LNCAP (cell line): ENCODE measurements around the gene FIZ1.

Source experiments
- TF ChIP-seq, protein P1 (sequence below): fragments of 450-650 bp; IDR thresholded peaks from 2 replicates; pipeline ENCODE4 v1.5.1; 2017; ENCODE audit warnings: mild to moderate bottlenecking

The FIZ1 gene

DNA sequence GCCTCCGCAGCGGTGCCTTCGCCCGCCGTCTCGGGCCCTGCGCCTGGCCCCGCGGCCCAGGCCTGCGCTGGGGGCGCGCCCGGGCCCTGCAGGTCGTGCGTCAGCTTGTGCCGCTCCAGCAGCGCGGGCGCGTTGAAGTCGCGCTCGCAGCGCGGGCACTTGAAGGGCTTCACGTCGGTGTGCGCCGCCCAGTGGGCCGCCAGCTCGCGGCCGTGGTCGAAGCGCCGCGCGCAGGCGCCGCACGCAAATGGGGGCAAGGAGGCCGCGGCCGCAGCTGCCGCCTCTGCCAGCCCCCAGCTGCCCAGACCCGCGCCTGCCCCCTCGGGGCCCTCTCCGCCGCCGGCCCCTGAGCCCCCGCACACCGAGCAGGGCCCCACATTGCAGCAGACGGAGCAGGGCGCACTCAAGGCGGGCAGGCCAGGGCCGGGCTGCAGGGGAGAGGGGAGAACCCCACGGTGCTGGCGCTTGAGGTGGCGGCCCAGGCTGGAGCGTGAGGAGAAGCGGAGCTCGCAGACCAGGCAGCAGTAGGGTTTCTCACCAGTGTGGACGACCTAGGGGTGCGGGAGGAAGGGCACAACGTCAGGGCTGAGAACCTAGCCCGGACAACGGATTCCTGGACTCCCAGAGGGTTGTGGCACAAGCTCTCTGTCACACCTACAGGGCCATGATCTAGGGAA lies 6.1 kb downstream of the FIZ1 start:
- TF ChIP-seq, protein P1, sequence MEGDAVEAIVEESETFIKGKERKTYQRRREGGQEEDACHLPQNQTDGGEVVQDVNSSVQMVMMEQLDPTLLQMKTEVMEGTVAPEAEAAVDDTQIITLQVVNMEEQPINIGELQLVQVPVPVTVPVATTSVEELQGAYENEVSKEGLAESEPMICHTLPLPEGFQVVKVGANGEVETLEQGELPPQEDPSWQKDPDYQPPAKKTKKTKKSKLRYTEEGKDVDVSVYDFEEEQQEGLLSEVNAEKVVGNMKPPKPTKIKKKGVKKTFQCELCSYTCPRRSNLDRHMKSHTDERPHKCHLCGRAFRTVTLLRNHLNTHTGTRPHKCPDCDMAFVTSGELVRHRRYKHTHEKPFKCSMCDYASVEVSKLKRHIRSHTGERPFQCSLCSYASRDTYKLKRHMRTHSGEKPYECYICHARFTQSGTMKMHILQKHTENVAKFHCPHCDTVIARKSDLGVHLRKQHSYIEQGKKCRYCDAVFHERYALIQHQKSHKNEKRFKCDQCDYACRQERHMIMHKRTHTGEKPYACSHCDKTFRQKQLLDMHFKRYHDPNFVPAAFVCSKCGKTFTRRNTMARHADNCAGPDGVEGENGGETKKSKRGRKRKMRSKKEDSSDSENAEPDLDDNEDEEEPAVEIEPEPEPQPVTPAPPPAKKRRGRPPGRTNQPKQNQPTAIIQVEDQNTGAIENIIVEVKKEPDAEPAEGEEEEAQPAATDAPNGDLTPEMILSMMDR, result no peak

DNA sequence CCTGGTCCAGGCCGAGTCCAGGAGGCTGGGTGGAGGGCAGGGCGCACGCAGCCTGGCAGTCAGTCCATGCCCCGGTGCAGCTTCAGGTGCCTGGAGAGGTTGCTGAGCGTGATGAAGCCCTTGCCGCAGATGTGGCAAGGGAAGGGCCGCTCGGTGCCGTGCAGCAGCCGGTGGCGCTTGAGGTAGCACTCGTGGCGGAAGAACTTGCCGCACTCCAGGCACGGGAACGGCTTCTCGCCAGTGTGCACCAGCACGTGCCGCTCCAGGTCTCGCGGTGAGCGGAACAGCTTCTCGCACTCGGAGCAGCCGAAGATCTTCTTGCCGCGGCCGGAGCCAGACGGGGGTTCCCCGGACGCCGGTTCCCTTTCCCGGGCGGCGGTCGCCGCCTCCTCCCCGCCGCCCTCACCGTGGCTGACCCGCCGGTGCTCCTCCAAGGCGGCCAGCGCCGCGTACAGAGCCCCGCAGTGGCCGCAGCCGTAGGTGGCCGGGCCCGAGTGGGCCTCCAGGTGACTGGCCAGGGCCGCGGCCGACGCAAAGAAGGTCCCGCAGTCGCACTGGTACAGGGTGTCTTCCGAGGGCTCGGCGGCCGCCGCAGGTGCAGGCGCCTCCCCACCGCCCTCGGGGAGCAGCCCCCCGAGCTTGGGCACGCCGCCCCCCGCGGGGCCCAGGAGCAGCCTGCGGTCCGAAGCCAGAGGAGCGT lies 6.8 kb downstream of the FIZ1 start:
- TF ChIP-seq, protein P1, result no peak

DNA sequence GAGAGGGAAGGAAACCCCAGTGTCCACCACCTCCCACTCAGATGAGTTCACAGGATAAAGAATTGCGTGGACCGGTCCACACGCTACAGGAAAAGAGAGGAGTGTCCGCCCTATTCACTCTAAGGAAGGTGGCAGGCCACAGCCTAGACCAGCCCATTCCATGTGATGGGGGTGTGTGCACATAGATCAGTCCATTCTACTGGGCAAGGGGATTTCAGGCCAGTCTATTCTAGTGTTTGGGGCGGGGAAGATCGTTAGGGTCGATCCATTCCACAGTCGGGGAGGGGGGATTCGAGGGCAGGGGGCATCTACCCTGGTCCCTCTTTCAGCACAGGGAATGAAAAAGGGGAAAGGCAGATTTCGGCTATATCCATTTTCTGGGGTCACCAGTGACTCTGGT lies 7.8 kb downstream of the FIZ1 start:
- TF ChIP-seq, protein P1, result no peak

DNA sequence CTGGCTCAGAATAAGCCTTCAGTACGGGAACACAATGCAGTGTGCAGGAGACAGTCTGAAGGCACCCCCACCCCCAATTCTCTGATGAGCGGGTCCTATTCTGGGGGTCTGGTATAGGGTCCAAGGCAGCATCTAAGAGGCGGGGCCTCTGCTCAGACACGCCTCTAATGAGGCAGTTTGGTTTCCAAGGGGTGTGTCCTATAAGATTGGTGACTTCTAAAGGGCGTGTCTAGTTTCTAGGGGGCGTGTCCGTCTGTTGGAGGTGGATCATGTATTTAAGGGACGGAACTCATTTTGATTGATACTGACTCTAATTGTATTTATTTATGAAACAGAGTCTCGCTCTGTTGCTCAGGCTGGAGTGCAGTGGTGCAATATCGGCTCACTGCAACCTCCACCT lies 8.7 kb downstream of the FIZ1 start:
- TF ChIP-seq, protein P1, result no peak

DNA sequence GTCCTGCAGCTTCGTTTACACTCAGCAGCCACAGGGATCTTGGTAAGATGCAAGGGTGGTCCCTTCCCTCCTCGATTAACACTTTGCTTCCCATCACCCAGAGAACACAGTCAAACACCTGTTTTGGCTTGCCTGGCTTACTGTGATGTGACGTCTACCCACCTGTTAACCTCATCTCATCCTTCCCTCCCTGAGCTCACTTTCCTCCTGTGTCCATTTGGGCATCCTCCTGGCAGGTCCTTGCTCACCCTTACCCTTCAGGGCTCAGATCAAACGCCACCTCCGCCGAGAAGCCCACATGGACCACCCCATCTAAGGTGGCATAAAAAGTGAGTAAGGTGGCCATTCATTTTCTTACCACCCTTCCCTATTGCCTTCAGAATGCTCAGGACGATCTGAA lies 9.2 kb downstream of the FIZ1 start:
- TF ChIP-seq, protein P1, result no peak

DNA sequence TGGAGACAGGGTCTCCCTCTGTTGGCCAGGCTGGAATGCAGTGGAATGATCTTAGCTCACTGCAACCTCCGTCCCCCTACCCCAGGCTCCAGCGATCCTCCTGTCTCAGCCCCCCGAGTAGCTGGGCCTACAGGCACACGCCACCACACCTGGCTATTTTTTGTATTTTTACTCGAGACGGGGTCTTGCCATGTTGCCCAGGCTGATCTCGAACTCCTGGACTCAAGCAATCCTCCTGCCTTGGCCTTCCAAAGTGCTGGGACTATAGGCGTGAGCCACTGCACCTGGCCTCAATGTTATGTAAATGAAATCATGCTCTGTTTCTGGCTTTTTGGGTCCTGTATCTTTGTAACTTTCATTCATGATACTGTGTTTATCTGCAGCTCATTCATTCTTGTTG lies 10.6 kb downstream of the FIZ1 start:
- TF ChIP-seq, protein P1, result no peak

DNA sequence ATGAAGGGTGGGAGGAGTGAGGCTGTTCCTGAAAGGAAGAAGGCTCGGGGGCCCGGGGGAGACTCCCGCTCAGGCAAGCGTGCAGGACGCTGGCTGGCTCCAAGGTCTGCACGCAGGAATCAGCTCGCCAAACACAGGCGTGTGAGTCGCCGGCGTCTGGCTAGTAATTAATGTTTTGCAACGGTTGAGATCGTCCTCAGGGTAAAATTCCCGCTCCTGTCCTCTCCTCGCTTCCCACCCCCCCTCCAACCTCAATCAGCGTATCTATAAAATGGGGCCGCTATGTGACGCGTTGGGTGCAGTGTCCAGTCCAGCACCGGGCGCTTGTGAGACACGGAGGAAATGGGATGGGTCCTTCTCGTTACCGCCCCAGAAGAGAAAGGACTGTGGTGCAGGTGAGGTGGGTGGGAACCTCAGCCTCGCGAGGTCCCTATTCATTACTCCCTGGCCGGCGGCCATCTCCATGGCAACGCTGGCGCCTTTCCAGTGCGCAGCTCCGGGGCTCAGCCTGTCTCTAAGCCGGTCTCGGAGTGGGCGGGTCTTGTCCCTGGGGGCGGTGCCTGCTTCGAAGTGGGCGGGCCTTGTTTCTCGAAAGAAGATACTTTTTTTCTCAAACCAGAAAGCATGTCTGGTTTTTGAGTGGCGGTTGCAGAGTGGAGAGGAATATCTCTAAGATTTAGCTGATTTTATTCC lies 12.2 kb downstream of the FIZ1 start:
- TF ChIP-seq, protein P1, result no peak
